LNCAP (cell line): ENCODE data around the gene CD63.

Experiments used
- TF ChIP-seq, protein P1 (sequence below): fragments of 450-650 bp; IDR thresholded peaks from 2 replicates; pipeline ENCODE4 v1.5.1; 2017; ENCODE audit warnings: mild to moderate bottlenecking

CD63 gene

DNA sequence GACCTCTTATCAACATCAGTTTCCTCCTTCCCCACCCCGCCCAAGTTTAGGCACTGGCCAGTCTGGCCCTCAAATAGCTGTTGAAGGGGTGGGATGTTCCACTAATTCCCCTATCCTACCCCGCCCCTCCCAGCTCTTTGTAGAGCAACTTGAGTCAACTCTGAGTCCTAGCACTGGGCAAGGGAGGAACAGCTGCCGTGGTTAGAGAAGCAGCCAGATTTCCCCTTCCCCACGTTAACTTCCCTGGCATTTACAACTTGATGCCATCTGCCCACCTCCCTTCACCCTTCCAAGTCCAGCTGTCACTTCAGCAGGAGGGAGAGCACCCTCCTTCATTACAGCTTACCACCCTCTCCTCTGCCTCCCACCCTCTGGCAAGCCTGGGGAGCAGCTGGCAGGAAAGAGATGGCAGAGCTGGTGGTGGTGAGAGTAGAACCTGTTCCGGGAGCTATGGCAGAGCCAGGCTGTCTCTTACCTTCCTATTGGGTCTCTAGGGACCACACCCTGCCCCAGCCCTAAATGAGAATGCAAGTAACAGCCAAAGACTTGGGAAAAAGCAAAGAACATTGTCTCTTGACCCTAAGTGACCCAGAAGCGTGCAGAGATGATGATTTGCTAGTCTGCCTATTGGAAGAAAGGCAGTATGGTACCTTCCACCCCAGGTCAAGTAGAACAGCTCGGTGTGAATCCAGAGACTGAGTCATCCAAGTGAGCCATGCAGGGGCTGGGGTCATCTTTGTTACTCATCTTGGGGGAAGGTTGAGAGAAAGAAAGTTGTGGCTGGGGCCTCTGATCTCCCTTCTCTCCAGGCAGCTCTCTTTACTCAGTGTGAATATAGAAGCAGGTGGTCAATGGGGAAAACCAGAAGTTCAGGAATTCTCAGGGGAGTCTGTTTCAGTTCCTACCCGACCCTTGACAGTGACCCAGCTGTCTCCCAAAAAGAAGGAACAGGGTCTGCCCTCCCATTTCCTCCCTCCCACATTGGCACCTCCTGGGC lies 11.5 kb downstream of the CD63 start:
- TF ChIP-seq, protein P1, sequence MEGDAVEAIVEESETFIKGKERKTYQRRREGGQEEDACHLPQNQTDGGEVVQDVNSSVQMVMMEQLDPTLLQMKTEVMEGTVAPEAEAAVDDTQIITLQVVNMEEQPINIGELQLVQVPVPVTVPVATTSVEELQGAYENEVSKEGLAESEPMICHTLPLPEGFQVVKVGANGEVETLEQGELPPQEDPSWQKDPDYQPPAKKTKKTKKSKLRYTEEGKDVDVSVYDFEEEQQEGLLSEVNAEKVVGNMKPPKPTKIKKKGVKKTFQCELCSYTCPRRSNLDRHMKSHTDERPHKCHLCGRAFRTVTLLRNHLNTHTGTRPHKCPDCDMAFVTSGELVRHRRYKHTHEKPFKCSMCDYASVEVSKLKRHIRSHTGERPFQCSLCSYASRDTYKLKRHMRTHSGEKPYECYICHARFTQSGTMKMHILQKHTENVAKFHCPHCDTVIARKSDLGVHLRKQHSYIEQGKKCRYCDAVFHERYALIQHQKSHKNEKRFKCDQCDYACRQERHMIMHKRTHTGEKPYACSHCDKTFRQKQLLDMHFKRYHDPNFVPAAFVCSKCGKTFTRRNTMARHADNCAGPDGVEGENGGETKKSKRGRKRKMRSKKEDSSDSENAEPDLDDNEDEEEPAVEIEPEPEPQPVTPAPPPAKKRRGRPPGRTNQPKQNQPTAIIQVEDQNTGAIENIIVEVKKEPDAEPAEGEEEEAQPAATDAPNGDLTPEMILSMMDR = no peak

- TF ChIP-seq, protein P1 = no peak
Observed at GRCh38 chr12:55716582-55716957, 12.2 kb downstream of the CD63 start.

GRCh38 chr12:55715833-55716581 lies 12.8 kb downstream of the CD63 start, which contains the start of gene BLOC1S1:
Gene BLOC1S1, plus strand, starts transcription at chr12:55716046. Its CDS starts 6 bp downstream, at chr12:55716052.
- TF ChIP-seq, protein P1 = no peak

- TF ChIP-seq, protein P1 = no peak
Observed at GRCh38 chr12:55715169-55715764, 13.5 kb downstream of the CD63 start.

GRCh38 chr12:55713721-55714120 lies 15.1 kb downstream of the CD63 start:
- TF ChIP-seq, protein P1 = no peak

- TF ChIP-seq, protein P1 = no peak
Observed at GRCh38 chr12:55712700-55713415, 16.0 kb downstream of the CD63 start.
